CD4-positive, alpha-beta T cell (primary cell): ENCODE measurements around the gene RSPRY1. TPM values are rescaled to one million over a fixed set of nuclear protein-coding genes. Genes with fewer than 3 reads are reported as not detected.

Experiments used
- ATAC-seq: fragments of 200-7000 bp; cut with Tn5 transposase; one replicate; pipeline ENCODE4 v1.10.0; 2022; ENCODE audit warnings: mild to moderate bottlenecking; ENCODE audit not compliant: poor library complexity
- CTCF ChIA-PET: fragments of 350-600 bp; sonication (Branson Sonifier 250); formaldehyde crosslinking; loops from one replicate; lab custom pipeline; 2021; ENCODE audit warnings: antibody characterized with exemption, inconsistent platforms; lab: Charles Lee
- POLR2A ChIA-PET: fragments of 350-600 bp; sonication (Branson Sonifier 250); formaldehyde crosslinking; loops from one replicate; lab custom pipeline; 2021; ENCODE audit warnings: antibody characterized with exemption, inconsistent platforms; lab: Charles Lee
- DNase-seq, 14 experiments: peaks; one replicate each; pipeline ENCODE4 v3.0.0-alpha.2; 2013 to 2020; ENCODE audit warnings: mixed read lengths in 2 of 14
- H3K27ac ChIP-seq, 2 donors: one replicate each; pipeline versions ENCODE4 v1.5.1 to v1.7.0; 2013; ENCODE audit warnings: low read length in 2 of 2, low read depth in 1 of 2, mild to moderate bottlenecking in 1 of 2
- H3K27me3 ChIP-seq, 2 experiments: 1 replicate in 1 of 2; 2 replicates in 1 of 2; pipeline versions ENCODE4 v1.6.1 to v1.7.0; 2013; ENCODE audit warnings: low read length in 2 of 2, control low read depth in 1 of 2, mild to moderate bottlenecking in 1 of 2, moderate library complexity in 1 of 2; ENCODE audit not compliant: insufficient read depth in 2 of 2, control insufficient read depth in 1 of 2
- H3K36me3 ChIP-seq: one replicate; pipeline ENCODE4 v1.6.1; 2013; ENCODE audit warnings: low read length, control low read depth; ENCODE audit not compliant: insufficient read depth
- H3K4me1 ChIP-seq: one replicate; pipeline ENCODE4 v1.6.1; 2013; ENCODE audit warnings: low read length, control low read depth; ENCODE audit not compliant: insufficient read depth
- H3K4me3 ChIP-seq: one replicate; pipeline ENCODE4 v1.5.1; 2013; ENCODE audit warnings: mild to moderate bottlenecking, low read length, moderate library complexity
- H3K9me3 ChIP-seq, 2 experiments: 1 replicate in 1 of 2; 2 replicates in 1 of 2; pipeline versions ENCODE4 v1.6.1 to v1.7.0; 2013; ENCODE audit warnings: low read length in 2 of 2, mild to moderate bottlenecking in 2 of 2, control low read depth in 1 of 2, moderate library complexity in 1 of 2; ENCODE audit not compliant: control insufficient read depth in 1 of 2, insufficient read depth in 1 of 2
- H3K27ac Mint-ChIP-seq: one replicate; pipeline ENCODE4 v1.8.0; 2020; ENCODE audit warnings: mixed read lengths
- H3K27me3 Mint-ChIP-seq: one replicate; pipeline ENCODE4 v1.8.0; 2021; ENCODE audit warnings: mixed read lengths
- H3K36me3 Mint-ChIP-seq: one replicate; pipeline ENCODE4 v1.8.0; 2021; ENCODE audit warnings: low read depth, mixed read lengths
- H3K4me1 Mint-ChIP-seq: one replicate; pipeline ENCODE4 v1.8.0; 2021; ENCODE audit warnings: low read depth, mixed read lengths
- H3K4me3 Mint-ChIP-seq: one replicate; pipeline ENCODE4 v1.8.0; 2020; ENCODE audit warnings: mild to moderate bottlenecking, mixed read lengths
- H3K9me3 Mint-ChIP-seq: one replicate; pipeline ENCODE4 v1.8.0; 2020; ENCODE audit warnings: mixed read lengths
- intact Hi-C, 2 experiments: fragments of 100-400 bp; cut with DNase I in 1 of 2; cut with micrococcal nuclease in 1 of 2; formaldehyde crosslinking; loops; one replicate each; pipeline versions ENCODE4 v1.15.1 to v1.9.0; 2023 to 2025; cut with DNase I, micrococcal nuclease
- total RNA-seq, 174 experiments: library from RNA in 2 of 174; stranded (reverse) in 2 of 174; gene quantifications; one replicate each; pipeline ENCODE4 v1.2.3 and lab custom pipeline; 2021 to 2026
- TF ChIP-seq, protein P1 (sequence below): fragments of 200-600 bp; IDR thresholded peaks from one replicate; pipeline ENCODE4 v1.8.0; 2022; ENCODE audit warnings: antibody characterized with exemption, mild to moderate bottlenecking

The RSPRY1 gene
- total RNA-seq, 2 experiments from 2014 or later = 19.9 to 21.3 TPM

GRCh38 chr16:57192720-57193486, 6.8 kb downstream of the RSPRY1 start:
- ATAC-seq = no peak
- ChIA-PET CTCF (no interaction called here), POLR2A (no interaction called here)
- Histone ChIP-seq H3K27ac (no peak overlapping the region), H3K27me3 (no peaks in the 10 kb centered on the region), H3K4me3 (no peak overlapping the region), H3K36me3 (peaks cover 3% of the 10 kb centered on the region), H3K9me3 (no peaks in the 10 kb centered on the region), H3K4me1 (peaks cover 2% of the 10 kb centered on the region)
- H3K4me1 Mint-ChIP-seq = peaks cover 42% of the 10 kb centered on the region
- no peaks in the 10 kb centered on the region for H3K27me3 Mint-ChIP-seq
- H3K27ac Mint-ChIP-seq = no peak overlapping the region
- no peaks in the 10 kb centered on the region for H3K9me3 Mint-ChIP-seq
- H3K36me3 Mint-ChIP-seq = peaks cover 16% of the 10 kb centered on the region
- TF ChIP-seq, protein P1, sequence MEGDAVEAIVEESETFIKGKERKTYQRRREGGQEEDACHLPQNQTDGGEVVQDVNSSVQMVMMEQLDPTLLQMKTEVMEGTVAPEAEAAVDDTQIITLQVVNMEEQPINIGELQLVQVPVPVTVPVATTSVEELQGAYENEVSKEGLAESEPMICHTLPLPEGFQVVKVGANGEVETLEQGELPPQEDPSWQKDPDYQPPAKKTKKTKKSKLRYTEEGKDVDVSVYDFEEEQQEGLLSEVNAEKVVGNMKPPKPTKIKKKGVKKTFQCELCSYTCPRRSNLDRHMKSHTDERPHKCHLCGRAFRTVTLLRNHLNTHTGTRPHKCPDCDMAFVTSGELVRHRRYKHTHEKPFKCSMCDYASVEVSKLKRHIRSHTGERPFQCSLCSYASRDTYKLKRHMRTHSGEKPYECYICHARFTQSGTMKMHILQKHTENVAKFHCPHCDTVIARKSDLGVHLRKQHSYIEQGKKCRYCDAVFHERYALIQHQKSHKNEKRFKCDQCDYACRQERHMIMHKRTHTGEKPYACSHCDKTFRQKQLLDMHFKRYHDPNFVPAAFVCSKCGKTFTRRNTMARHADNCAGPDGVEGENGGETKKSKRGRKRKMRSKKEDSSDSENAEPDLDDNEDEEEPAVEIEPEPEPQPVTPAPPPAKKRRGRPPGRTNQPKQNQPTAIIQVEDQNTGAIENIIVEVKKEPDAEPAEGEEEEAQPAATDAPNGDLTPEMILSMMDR = no peak
- intact Hi-C loops = no loop called here
- DNase-seq = no peak
- H3K4me3 Mint-ChIP-seq = no peak overlapping the region

- POLR2A ChIA-PET = interaction anchor here (1.2 kb wide), 1 partner anchor 9 kb away, joined by 4 read pairs; the partner anchor contains the start of gene PSME3IP1
Observed at GRCh38 chr16:57194512-57194911, 8.4 kb downstream of the RSPRY1 start.

GRCh38 chr16:57196286-57196685, 10.2 kb downstream of the RSPRY1 start:
- Mint-ChIP-seq H3K9me3 (no peaks in the 10 kb centered on the region), H3K4me1 (peaks cover 36% of the 10 kb centered on the region), H3K36me3 (peaks cover 26% of the 10 kb centered on the region), H3K27ac (no peak overlapping the region), H3K27me3 (no peaks in the 10 kb centered on the region), H3K4me3 (no peak overlapping the region)
- Histone ChIP-seq H3K4me1 (no peaks in the 10 kb centered on the region), H3K4me3 (no peak overlapping the region), H3K36me3 (peaks cover 3% of the 10 kb centered on the region), H3K27ac (no peak overlapping the region), H3K27me3 (no peaks in the 10 kb centered on the region), H3K9me3 (no peaks in the 10 kb centered on the region)
- ChIA-PET CTCF (no interaction called here), POLR2A (no interaction called here)
- no peak for ATAC-seq
- DNase-seq = no peak
- TF ChIP-seq, protein P1 = no peak
- intact Hi-C loops = no loop called here

More at GRCh38 chr16:57194512-57194911, 8.4 kb downstream of the RSPRY1 start:
- H3K4me1 Mint-ChIP-seq = peaks cover 47% of the 10 kb centered on the region
- H3K27me3 Mint-ChIP-seq = no peaks in the 10 kb centered on the region
- peaks cover 26% of the 10 kb centered on the region for H3K36me3 Mint-ChIP-seq
- ATAC-seq (no peak), DNase-seq (no peak)
- Histone ChIP-seq H3K9me3 (no peaks in the 10 kb centered on the region), H3K27me3 (no peaks in the 10 kb centered on the region), H3K36me3 (peaks cover 3% of the 10 kb centered on the region), H3K27ac (no peak overlapping the region), H3K4me1 (no peaks in the 10 kb centered on the region), H3K4me3 (no peak overlapping the region)
- no peaks in the 10 kb centered on the region for H3K9me3 Mint-ChIP-seq
- no peak overlapping the region for H3K27ac Mint-ChIP-seq
- no peak overlapping the region for H3K4me3 Mint-ChIP-seq
- TF ChIP-seq, protein P1 = no peak
- intact Hi-C loops = no loop called here
- CTCF ChIA-PET = no interaction called here
